HG02759 (cell line): ENCODE measurements around the gene CEMIP2.
"Not testable (repeated sequence)": the region's sequence is repeated elsewhere in the genome, so short reads cannot be mapped to it uniquely, and the experiment has no call there.

Source experiments
- ATAC-seq: cut with Tn5 transposase; IDR thresholded peaks from one replicate; pipeline ENCODE4 v1.9.1; 2021; ENCODE audit warnings: mild to moderate bottlenecking, moderate library complexity; ENCODE audit not compliant: unreplicated experiment

CEMIP2 gene

DNA sequence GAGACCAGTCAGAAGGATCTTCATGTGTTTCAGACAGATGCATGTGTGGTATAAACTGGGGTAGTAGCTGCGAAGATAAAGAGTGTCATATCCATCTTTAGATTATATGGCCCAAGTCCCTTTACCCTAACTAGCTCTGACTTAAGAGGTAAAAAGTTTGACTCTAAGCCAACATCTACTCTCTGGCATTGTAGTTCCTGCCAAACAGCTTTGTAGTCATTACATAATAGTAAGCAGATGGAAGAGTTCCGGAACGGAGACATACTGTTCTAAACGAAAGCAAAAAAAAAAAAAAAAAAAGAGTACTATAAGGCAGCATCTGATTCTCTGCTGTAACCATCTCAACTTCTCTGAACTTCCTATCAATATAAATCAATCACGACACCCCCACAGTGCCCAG lies 48.8 kb downstream of the CEMIP2 start:
- no peak for ATAC-seq

DNA sequence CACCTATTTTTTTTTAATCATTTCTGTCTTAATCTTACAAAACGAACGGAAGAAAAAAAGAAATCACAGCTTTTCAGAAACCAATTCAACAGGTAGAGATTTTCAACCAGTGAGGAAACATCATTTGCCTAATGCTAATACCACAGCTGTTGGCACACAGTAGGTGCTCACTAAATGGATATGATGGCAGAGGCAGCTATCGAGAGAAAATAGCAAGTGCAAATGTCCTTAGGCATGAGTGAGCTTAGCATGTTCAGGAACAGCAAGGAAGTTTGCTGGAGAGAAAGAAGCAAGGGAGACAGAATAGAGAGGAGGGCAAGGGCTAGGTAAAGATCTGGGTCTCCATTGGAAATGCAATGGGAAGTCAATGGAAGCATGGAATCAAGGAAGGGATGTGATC lies 49.2 kb downstream of the CEMIP2 start:
- ATAC-seq, result no peak

DNA sequence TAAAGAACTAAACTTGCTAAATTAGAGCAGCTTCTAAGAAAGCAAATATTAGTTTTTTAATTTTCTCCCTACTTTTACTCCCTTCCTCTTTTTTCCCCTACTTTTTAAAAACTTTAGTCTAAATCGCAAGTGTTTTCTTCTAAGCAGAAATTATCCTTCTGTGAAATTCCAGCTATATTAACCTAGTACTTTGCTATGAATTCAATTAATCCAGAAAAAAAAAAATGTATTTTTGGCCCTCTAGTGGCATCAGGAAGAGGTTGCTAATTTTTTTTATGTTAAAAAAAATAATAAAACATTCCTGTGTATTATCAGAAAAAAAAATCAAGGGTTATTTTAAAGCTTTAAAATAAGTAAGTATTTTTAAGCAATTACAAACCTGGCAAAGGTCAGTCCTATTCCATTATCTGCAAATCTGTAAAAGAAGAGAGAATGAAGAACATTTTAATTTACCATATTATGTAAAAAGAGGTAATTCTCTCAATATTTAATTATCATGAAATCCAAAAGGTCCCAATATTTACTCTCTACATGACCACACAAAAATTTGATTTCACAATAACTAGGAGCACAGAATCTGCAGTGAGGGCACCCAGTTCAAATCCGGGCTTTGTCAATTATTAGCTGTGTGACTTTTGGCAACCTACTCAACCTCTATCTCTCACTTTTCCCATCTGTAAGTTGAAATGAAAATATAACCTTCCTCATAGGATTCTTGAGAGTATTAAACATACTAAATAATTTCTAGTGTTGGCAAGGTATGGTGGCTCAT lies 52.0 kb downstream of the CEMIP2 start:
- no peak for ATAC-seq

DNA sequence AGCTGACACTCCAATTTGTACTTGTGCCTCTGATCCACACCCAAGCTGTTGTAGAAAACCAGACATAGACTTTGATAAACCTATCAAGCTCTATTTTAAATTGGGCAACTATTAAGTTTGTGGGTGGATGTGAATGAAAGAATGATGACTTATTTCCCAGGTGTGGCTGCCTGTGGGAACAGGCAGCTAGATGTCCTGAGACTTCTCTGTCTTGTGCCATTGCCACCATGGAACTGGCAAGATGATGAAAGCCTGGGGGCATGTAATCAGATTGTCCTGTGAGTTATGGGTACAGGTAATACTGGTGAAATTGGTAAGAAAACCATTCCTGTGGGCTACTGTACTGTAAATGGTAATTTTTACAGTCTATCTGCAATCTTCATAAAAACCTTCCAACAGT lies 57.5 kb downstream of the CEMIP2 start:
- no peak for ATAC-seq

DNA sequence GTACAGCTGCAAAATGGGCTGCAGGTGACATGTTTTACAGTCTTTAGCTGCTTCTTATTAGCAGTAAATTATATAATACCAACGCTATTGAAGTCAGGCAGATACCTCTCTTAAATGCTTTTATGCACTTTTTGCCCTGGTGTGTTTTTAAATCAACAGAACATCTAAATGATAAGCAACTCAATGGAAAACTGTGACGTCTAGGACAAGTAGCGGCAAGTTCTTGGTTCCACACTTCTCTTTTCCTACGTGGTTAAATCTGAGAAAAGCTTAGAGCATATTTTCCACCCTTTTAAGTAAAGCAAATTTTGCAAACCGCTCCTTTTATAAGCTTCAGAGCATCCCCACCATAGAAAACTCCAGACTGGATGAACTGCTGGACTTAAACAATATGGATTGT lies 58.1 kb downstream of the CEMIP2 start:
- ATAC-seq, result no peak

DNA sequence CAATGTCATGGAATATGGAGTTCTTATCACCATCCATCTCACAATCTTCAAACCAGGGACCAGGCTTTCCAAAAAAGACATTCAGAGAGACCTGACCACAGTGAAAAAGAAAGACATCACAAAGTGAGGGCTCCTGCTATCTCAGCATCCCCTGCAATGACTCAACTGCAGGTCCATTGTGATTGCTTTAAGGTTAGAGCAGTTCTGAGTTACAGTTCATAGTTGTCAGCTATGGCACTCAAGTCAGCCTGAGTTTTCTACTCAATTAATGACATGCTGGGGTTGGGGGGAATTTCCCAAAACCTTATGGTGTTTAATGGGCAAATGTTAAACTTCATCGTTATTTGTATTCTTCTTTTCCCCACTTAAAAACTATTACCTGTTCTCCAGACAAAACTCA lies 58.9 kb downstream of the CEMIP2 start:
- no peak for ATAC-seq

DNA sequence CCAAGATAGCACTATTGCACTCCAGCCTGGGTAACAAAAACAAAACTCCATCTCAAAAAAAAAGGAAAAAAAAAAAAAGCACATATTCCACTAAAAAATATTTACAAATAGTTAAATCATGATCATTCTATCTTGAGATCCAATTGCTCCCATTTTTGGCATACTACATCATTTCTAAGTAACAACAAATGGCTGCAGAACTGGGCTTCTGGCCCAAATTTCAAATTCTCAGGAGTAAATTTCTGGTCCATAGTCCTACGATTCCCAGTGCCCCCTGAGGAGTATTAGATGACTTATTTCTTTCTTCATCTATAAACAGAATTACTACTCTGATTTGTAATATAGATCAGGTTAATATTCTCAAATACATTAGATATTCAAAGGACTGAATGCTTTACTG lies 62.1 kb downstream of the CEMIP2 start:
- ATAC-seq, result no peak

DNA sequence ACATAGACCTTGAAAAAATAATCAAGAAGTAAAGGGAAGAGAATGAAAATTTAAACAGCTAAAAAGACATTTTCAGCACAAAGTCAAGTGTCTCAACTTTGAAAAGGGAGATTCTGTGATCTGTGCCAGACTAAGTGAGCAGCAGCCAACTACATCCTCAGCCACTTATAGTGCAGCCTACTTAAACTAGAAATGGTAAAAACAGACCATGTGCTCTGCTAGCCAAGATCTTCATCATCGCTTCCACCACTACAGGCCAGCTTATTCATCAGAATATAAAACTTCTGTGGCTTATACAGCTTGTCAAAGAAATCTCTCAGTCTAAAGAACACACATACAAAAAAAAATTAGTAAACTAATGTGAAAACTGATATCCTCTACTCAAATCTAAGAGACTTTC lies 63.5 kb downstream of the CEMIP2 start:
- no peak for ATAC-seq

DNA sequence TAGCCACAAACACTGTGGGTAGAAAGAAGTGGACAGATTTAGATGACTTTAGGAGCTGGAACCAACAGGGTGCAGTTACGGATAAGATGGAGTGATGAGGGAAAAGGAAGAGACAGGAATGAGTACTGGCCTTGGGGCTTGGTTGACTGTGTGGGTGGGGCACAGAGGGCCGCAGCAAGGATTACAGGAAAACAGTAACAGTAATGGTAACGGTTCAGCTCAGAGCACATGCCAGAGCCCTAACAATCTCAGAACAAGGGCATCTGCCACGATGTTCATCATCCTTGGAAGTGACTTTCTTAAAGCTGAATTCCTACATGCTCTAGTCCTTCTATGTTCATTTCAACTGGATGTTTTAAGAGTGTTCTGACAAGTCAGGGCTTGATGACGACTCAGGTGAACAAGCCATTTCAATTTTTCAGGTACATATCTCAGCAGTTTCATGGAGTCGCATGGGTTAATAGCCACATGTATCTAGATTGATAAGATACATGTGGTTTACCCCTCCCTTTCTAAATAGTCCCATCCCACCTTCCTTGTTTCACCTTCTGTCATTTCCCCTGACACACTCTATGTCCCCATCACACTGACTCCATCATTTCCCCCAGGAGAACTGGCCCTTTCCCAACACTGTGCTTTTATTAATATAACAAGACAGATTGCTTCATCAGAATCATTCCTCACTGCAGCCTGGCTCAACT lies 65.0 kb downstream of the CEMIP2 start:
- ATAC-seq, result no peak

DNA sequence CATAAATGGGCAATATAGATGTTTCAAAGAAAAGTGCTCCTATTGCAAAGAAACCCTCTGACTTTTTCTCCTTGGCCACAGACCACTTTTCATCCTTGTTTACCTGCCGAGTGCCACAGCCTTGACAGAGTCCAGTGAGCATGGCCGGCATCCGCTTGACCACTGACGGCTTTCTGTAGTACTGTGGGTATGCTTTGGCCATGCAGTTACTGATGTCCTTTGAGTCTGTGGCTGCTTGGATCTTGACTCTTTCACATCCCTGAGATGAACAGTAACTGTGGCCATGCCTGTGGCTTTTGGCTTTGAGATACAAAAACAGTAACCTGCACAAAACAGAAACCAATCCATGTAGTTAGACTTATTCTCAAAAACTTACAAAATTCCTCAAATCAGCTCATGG lies 70.4 kb downstream of the CEMIP2 start:
- no peak for ATAC-seq

DNA sequence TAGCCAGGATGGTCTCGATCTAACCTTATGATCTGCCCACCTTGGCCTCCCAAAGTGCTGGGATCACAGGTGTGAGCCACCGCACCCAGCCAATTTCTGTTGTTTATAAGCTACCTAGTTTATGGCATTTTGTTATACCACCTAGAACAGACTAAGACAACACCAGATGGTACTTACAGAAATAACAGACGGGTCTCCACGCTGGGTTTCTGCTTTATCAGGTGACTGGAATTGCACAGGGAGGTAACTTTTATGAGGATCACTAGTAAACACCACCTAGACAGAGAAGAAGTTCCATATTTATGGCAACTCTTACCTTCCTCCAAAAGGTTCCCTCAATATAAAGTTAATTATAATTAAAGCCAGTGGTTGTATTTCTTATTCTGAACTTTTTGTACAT lies 74.0 kb downstream of the CEMIP2 start:
- ATAC-seq, result no peak

DNA sequence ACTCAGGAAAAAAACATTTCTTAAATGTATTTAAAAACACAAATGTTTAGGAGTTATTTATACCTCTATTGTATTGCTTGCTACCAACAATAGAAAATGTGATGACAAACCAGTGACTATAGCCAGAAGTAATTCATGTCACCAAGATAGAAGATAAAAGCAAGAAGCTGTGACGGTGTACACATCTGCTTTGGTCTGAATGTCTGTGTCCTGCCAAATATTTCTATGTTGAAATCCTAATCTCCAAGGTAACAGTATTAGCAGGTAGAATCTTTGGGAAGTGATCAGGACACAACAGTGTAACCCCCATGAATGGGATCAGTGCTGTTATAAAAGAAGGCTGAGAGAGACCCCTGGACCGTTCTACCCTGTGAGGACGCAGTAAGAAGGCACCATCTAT lies 74.7 kb downstream of the CEMIP2 start:
- ATAC-seq, result no peak

DNA sequence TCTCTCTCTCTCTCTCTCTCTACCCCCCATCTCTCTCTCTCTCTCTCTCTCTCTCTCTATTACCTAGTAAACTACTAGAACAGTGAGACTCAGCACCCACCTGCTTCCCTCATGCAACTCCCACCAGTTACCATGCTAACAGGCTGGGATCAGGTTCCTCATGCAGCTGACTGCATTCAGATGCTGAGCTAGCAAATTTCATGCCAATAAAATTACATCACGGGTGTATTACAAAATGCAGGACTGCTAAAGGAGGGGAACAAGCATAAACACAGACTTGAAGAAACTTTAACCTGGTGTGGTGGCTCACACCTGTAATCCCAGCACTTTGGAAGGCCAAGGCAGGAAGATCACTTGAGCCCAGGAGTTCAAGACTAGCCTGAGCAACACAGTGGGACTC lies 76.0 kb downstream of the CEMIP2 start:
- ATAC-seq, result no peak

DNA sequence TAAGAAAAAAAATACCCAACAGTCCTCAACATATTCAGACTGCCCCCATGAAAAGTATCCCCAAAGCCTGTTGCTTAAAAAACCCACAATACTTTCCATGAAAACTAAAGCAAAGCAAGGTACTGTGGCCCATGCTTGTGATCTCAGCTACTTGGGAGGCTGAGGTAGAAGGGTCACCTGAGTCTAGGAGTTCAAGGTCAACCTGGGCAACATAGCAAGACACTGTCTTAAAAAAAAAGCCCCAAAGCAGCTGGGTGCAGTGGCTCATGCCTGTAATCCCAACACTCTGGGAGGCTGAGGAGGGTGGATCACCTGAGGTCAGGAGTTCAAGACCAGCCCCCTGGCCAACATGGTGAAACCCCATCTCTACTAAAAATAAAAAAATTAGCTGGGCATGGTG lies 76.7 kb downstream of the CEMIP2 start:
- ATAC-seq, result not testable (repeated sequence)

DNA sequence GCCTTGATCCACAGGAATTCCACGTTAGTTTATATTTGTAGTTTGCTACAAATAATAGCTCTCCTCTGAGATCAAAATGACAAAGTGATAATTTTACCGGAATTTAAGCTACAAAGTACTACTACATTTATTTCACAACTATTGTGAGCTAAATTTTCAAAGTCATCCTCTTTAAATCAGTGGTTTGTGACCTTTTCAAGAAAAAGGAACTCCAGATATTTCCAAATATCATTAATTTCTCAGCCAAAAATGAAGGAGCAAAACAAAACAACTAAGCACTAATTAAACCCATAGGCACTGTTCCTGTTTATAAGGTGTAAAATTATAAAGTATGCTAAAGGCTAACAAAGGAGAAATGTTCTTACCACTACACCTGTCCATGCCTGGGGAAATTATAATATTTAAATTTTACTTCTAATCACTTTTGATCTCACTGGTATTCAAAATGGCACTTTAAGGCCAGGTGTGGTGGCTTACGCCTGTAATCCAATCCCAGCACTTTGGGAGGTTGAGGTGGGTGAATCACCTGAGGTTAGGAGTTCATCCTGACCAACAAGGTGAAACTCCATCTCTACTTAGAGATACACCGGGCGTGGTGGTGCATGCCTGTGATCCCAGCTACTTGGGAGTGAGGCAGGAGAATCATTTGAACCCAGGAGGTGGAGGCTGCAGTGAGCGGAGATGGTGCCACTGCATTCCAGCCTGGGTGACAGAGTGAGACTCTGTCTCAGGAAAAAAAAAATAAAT lies 77.5 kb downstream of the CEMIP2 start:
- no peak for ATAC-seq

DNA sequence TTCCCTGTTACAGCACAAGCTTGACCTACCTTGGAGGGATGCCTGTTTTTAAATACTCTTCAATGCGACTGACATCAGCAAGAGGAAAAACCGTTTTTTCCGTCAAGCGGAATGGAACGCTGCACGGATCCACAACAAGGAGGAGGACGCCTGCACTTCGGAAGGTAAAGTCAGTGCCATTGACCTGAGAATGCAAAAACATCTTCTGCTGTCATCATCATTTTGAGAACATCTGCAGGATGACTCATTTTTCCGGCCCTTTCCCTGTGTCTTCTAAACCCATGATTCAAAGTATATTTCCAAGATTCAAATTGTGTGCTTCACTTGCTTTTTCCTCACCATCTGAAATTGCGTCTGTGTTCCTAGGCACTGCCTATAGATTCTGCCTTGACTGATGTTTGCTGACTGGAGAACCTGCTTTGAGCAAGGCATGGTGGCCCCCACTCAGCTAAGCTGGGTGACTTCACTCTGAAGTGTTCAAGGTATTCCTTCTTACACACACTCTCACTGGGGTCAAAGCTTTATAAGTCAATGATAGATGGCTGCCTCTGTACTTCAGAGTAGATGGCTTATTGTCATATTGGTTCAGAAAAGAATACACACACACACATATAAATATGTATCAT lies 78.1 kb downstream of the CEMIP2 start:
- no peak for ATAC-seq

DNA sequence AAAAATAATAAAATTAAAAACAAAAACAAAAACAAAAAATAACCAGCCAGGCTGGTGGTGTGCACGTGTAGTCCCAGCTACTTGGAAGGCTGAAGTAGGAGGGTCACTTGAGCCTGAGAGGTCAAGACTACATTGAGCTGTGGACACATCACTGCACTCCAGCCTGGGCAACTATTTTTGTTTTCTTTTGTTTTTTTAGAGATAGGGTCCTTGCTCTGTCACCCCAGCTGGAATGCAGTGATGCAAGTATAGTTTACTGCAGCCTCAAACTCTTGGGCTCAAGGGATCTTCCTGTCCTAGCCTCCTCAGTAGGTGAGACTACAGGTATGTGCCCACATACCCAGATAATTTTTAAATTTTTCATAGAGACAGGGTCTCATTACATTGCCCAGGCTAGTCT lies 80.6 kb downstream of the CEMIP2 start:
- ATAC-seq, result no peak

DNA sequence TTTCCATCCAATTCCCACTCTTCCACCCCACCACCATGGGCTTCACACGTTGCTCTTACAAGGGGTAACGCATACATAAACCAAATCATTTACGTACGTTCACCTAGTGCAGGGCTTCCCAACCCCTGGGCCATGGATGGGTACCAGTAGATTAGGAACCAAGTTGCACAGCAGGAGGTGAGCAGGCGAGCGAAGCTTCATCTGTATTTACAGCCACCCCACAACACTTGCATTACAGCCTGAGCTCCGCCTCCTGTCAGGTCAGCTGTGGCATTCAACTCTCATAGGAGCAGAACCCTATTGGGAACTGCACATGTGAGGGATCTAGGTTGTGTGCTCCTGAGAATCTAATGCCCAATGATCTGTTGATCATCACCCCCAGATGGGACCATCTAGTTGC lies 82.3 kb downstream of the CEMIP2 start:
- no peak for ATAC-seq

DNA sequence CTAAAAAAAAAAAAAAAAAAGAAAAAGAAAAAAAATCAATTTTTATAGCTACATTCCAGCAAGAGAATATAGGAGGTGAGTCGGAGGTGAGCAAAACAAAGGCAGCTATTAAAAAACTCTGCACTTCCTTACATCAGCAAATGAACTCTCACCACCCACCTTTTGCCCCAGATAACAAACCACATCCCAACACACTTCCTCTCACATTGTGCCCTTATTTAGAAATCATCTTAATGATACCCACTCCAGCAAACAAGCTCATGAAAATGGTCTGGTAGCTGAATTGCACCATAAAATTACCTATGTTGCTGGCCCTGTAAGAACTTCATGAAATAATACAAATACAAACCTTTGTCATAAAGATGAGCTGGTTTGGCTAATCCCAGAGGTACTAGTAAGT lies 82.9 kb downstream of the CEMIP2 start:
- ATAC-seq, result no peak

DNA sequence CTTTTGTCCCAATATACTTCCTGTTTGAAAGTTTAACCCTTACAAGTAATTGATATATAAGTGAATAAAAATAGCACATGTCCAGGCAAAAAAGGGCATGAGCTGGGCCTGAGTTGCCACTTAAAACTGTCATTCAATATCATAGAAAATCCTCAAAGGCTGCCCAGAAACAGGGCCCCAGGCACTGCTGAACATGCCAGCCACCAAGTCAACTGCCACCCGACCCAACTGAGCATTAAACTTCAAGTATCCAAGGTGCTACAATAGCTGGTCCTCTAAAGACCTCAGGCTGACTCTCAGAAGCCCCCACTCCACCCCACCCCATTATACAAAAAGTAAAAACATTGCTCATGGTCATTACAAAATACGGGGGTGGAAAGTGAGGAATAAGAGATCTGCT lies 83.7 kb downstream of the CEMIP2 start:
- no peak for ATAC-seq

DNA sequence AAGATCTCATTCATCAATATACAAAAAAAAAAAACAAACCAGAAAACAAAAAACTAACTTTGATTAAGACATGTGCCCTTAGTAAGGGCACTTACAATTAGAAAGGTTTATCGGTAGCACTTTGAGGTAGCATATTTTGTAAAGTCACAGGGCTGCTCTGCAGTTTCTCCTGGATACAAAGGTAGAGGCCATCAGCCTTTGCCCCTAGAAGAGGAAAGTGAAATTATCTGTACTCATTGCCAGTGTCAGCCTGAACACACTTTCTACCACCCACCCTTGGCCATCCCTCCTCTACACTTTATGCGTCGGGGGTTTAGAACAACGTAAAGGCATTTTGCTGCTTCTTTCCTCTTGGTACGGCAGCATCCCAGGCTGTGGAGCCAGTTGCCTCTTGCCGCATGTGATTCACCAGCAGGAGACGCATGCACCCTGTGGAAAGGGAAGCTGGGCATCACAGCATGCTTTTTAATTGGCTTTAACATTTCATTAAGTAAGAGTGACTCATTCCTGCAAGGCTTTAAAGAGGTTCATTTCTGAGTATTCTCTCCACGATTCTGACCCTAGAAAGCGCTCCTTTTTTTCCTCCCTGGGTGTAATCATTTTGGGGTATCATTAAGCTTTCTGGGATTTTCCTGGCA lies 84.6 kb downstream of the CEMIP2 start:
- ATAC-seq, result no peak
